GM21381 (cell line): Measurements from ENCODE around the gene KLHL22.
"Not testable (repeated sequence)": the region's sequence is repeated elsewhere in the genome, so short reads cannot be mapped to it uniquely, and the experiment has no call there.

Experiments used
- ATAC-seq: cut with Tn5 transposase; IDR thresholded peaks from one replicate; pipeline ENCODE4 v1.9.1; 2021; ENCODE audit warnings: mild to moderate bottlenecking, moderate library complexity; ENCODE audit not compliant: unreplicated experiment

Gene KLHL22

GRCh38 chr22:20451129-20451778 is 44.3 kb downstream of the KLHL22 start:
- ATAC-seq = not testable (repeated sequence)

GRCh38 chr22:20450551-20450906 is 45.1 kb downstream of the KLHL22 start:
- ATAC-seq = no peak

DNA sequence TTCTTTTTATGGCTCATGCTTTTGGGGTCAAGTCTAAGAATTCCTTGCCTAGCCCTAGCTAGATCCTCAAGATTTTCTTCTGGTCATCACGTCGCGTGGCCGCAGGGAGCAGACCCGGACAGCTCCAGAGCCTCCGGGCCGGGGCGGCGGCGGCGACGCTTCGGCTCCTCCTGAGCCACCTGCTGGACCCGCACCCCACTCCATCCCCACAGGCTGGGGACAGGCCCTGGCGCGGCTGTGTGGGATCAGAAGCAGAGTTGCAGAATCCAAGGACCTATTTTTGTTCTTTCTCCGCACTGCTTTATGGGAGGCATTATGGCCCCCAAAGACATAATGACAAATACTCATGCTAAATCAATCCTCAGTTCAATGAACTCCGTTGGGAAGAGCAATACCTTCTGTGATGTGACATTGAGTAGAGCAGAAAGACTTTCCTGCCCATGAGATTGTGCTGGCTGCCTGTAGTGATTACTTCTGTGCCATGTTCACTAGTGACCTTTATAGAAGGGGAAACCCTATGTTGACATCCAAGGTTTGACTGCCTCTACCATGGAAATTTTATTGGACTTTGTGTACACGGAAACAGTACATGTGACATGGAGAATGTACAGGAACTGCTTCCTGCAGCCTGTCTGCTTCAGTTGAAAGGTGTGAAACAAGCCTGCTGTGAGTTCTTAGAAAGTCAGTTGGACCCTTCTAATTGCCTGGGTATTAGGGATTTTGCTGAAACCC is 45.6 kb downstream of the KLHL22 start:
- ATAC-seq = no peak

GRCh38 chr22:20448630-20449029 is 47.0 kb downstream of the KLHL22 start:
- ATAC-seq = no peak

DNA sequence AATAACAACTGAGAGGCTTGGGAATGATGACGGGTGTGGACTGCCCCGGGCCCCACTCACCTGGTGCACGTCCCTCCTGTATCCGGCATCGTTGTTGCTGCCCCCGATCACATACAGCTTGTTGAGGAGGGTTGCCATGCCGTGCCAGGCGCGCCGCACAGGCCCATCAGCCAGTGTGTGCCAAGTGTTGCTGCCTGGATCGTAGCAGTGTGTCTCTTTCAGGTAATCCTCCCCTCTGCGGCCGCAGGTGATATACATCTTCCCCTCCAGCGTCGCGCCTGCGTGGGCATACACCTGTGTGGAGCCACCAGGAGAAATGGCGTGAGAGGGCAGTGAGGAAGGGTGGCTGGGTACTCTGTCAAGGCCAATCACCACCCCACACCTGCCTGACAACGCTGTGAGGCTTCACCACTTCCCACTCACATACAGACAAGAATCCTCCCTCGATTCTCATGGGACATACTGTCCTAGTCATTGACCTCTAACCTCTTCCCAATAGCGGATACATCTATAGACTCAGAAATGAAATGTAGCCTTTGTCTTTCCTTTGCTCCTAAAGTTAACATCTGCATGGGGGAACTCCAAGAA is 49.1 kb downstream of the KLHL22 start:
- no peak for ATAC-seq

DNA sequence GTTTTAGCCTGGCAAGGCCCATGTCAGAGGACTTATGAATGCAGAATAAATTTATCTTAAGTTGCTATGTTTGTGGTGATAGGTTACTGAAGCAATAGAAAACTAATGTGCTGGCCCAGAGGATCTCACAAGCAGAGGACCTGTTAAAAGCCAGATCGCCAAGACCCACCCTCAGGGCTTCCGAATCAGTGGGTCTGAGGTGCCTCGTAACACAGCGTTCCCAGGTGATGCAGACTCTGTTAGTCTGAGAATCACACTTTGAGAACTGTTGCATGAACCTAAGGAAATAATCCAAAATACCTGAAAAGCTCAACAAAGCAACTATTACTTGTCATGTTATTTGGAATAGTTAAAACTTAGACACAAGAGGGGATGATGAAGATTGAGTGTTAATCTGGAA is 51.3 kb downstream of the KLHL22 start:
- ATAC-seq = no peak

- ATAC-seq = no peak
These were observed 52.9 kb downstream of the KLHL22 start for GRCh38 chr22:20442485-20443284.

GRCh38 chr22:20441631-20442484 is 53.7 kb downstream of the KLHL22 start:
- no peak for ATAC-seq

GRCh38 chr22:20440637-20441591 is 54.7 kb downstream of the KLHL22 start:
- no peak for ATAC-seq

DNA sequence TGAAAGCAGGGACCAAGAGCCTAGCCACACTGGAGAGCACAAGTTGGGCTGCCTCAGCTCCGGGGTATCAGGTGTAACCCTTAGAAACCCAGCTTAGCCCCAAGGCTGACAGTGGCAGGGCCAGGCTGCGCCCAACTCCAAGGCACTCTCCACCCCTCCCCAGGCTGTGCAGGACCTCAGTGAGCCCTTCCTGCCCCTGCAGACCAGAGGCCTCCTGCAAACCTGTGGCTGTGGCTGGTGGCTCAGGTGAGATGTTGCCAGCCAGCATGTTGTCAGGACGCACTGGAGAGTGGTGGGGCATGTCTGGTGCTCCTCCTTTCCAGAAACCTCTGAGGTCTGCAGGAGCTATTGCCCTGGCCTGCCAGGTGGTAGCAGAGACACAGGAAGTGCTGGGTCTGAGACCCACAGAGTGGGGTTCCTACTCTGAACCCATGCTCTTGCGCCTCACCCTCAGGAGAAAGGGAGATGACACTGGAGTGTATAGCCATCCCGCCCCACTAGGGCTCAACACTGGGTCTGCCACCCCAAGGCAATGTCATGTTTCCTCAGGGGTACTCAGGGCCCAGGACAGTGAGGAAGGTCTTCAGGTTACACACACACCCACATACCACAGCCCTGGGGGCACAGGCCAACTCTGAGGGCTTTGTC is 55.5 kb downstream of the KLHL22 start:
- no peak for ATAC-seq

DNA sequence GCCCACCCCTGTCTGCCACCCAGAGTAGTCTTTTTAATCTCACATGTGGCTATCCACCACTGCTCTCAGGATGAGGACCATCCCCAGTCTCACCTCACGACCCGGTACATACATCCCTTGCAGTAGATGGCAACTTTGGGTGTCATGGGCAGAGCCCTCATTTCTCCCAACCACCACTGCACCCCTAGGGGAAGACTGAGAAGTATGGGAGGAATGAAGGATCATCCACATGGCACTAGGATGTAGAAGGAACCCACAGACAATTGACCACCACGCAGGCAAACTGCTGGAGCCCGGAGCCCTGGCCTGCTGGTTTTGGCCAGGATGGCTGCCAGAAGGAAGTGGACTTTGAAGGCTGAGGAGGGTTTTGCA is 56.1 kb downstream of the KLHL22 start:
- ATAC-seq = no peak

- no peak for ATAC-seq
These were observed 56.7 kb downstream of the KLHL22 start for GRCh38 chr22:20438678-20439492.

- ATAC-seq = no peak
These were observed 57.2 kb downstream of the KLHL22 start for GRCh38 chr22:20438427-20438677.

- no peak for ATAC-seq
These were observed 57.8 kb downstream of the KLHL22 start, which contains the start of gene SCARF2 for GRCh38 chr22:20437613-20438426. Gene SCARF2 (minus strand): TSS chr22:20437825. CDS start chr22:20437754, 71 bp downstream.

GRCh38 chr22:20436768-20437612 is 58.6 kb downstream of the KLHL22 start:
- no peak for ATAC-seq

GRCh38 chr22:20436307-20436767 is 59.3 kb downstream of the KLHL22 start:
- no peak for ATAC-seq
